CD4-positive, alpha-beta T cell treated with Interleukin-21 for 1 hour (primary cell): ENCODE results near the gene PPP1R37.
A peak's percentile ranks its signal among the peaks of the same experiment; 100 is the strongest.

Experiments
- DNase-seq: peaks from one replicate; pipeline ENCODE4 v3.0.0-alpha.2; 2020

Gene PPP1R37

DNA sequence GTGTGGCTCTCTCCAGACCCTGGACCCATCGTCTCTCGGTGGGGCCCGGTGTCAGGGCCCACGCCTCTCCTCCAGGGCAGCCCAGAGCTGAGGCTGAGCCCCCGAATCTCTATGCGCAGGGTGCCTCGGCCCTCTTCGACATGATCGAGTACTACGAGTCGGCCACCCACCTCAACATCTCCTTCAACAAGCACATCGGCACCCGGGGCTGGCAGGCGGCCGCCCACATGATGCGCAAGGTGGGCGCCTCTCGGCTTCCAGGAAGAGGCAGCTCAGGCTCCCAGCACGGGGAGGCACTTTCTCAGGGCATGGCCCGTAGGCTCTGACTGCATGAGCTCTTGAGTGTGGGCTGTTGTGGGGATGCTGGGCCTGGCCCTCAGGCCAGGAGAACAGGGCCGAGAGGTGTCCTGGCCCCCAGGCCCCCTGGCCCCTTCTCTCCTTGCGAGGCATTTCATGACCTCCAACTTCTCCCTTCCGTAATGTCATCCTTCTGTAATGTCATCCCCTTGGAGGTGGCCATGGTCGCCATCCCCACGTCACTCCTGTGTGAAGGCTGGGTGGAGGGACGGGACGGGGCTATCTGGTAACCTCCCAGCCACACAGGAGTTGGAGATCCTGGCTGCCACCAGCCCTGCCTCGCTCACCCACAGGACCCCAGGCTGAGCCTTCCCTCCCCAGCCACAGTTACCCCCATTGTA is 48.4 kb downstream of the PPP1R37 start:
- no peak for DNase-seq

DNA sequence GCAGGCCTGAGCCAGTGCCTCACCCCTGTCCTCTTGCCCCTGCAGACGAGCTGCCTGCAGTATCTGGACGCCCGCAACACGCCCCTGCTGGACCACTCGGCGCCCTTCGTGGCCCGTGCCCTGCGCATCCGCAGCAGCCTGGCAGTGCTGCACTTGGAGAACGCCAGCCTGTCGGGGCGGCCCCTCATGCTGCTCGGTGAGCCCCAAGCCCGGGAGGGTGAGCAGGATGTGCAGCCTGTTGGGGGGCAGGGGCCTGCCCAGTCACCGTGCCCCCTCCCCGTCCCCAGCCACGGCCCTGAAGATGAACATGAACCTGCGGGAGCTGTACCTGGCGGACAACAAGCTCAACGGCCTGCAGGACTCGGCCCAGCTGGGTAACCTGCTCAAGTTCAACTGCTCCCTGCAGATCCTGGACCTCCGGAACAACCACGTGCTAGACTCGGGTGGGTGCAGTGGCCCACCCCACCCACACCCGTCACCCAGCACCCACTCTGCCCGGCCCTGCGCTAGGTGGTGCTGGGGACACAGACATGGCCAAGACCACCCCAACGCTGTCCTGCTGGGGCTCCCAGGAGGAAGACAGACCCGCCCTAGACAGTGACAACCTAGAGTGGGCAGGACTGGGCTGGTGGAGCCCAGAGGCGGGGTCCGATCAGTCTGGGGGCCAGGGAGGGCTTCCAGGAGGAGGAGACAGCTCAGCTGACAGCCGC is 49.2 kb downstream of the PPP1R37 start:
- DNase-seq, result no peak

DNA sequence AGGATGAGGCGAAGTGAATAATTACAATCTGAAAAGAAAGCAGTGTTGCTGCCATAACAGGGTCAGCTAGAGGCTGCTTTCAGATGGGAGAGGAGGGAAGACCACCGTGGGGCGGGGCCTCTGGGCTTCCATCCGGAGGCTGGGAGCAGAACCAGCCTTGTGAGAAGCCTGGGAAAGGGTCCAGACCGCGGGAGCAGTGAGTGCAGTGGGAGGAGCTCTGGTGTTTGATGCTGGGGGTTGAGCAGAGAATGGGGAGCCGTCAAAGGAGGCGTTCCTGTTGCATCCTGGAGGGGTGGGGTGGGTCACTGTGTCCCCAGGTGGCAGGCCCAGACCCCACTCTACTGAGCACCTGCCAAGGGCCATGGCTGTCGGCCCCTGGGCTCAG is 49.7 kb downstream of the PPP1R37 start:
- no peak for DNase-seq

DNA sequence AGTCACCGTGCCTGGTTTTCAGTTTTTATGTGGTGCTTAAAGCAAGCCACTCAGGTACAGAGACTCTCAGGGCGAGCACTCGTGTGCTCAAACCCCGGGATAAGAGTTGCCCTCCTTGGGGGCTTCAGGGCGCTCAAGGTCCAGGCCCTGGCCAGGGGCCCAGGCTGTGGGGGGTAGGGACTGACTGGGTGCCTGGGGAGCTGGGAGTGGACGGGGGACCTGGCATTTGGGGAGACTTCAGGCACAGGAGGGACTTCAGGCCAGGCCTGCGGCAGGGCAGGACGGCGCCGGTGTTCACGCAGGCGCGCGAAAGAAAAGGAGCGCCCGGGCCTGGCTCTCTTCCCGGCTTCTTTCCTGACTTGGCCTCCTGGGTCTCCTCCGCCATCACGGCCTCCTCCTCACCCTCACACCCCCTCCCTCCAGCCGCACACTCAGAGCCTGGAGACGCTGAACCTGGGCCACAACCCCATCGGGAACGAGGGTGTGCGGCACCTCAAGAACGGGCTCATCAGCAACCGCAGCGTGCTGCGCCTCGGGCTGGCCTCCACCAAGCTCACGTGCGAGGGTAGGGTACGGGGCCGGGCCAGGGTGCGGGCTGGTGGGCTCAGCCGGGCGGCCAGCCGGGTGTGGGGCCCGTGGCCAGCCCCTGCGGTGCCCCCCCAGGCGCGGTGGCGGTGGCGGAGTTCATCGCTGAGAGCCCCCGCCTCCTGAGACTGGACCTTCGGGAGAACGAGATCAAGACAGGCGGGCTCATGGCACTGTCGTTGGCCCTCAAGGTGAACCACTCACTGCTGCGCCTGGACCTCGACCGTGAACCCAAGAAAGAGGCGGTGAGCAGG is 51.7 kb downstream of the PPP1R37 start:
- DNase-seq, result no peak

DNA sequence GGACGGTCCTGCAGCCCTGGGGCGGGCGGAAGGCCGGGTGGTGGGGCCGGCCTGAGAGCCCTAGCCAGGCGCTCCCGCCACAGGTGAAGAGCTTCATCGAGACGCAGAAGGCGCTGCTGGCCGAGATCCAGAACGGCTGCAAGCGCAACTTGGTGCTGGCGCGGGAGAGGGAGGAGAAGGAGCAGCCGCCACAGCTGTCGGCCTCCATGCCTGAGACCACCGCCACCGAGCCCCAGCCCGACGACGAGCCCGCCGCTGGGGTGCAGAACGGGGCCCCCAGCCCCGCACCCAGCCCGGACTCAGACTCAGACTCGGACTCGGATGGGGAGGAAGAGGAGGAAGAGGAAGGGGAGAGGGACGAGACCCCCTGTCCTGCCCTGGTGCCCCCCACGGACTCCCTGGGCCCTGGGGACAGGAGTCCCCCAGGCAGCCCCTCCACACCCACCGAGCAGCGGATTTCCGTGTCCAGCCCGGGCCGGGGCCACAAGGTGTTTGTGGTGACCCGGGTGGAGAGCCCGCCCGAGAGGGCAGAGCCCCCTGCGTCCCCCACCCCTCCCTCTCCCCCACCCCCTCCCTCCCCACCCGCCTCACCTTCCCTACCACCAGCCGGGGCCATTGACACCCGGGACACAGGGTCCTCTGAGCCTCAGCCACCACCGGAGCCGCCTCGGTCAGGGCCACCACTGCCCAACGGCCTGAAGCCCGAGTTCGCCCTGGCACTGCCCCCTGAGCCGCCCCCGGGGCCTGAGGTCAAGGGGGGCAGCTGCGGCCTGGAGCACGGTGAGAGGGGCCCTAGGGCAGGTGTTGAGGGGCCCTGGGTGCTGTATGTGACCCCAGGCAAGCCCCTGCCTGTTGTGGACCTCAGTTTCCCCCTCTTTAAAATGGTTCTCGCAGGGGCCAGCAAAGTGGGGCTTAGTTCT is 52.6 kb downstream of the PPP1R37 start:
- no peak for DNase-seq

DNA sequence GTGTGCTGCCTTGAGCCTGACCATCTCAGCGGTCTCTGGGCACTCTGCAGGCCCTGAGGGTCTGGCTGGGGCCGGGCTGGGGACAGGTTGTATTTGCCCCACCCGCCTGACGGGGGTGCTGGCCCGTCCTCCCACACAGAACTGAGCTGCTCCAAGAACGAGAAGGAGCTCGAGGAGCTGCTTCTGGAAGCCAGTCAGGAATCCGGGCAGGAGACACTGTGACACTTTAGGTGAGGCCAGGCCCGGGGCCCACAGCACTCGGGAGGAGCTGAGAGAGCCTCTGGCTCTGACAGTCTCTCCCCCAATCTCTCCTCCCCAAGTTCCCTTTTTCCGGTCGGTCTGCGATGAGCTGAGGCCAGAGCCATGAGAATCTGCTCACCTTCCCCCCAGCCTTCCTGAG is 53.3 kb downstream of the PPP1R37 start:
- no peak for DNase-seq

DNA sequence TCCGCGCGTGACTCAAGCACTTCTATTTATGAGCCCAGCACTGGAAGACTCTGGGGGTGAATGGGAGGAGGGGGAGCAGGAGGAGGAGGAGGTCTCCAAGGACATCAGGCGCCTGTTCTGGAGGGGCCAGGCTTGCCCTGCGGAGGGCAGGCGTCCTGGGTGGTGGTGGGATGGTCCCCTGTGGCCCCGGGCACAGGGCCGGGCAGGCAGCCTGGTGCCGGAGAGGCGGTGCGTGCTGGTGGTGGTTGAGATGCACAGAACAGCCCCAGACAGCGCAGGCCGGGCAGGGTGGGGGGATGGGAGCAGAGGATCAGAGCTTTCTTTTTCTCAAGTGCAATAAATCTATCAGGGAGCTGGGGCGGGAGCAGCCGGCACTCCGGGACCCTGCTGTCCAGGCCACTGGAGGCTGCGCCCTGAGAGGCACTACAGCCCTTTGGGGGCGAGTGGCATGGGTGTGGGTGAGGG is 53.8 kb downstream of the PPP1R37 start:
- DNase-seq, result no peak

DNA sequence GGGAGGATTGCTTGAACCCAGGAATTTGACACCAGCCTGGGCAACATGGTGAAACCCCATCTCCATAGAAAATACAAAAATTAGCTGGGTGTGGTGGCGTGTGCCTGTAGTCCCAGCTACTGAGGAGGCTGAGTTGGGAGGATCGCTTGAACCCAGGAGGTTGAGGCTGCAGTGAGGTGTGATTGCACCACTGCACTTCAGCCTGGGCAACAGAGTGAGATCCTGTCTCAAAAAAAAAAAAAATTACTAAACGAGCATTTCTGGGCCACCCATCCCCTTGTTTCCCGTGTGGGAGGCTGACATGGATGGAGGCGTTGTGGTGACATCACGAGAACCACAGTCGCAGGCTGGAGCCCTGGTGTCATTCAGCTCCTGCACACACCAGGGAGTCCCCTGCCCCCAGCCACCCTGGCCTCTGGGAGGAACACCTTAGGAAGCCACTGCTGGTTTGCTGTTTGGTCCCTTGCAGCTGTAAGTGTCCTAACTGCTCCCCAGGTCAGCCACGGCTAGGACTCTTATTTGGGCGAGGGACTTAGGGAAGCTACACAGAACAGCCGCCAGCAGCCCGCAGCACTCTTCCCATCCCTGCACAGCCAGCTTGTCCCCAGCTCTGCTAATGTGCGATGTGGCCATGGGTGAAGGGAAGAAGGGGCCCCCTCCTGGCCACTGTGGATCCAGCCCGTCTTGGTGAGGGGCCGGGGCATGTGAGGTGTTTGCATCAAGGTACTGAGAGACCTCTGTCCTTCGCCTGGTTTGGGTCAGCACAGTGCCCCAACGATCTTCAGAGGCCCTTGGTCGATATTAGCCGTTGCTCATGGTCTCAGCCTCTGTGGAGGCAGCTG is 55.1 kb downstream of the PPP1R37 start:
- no peak for DNase-seq

DNA sequence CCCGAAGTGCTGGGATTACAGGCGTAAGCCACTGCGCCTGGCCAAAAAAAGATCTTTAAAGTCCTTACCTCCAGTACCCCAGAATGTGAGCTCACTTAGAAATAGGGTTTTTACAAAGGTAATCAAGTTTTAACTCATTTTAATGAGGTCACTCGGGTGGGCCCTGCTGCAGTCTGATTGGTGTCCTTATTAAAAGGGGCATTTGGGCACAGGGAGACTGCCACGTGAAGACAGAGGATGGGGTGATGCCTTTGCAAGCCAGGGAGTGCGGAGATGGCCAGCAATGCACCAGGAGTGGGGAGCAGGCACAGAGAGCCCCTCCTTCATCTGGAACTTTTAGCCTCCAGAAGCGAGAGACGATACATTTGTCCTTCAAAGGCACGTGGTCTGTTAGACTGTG is 56.1 kb downstream of the PPP1R37 start:
- DNase-seq, result no peak

DNA sequence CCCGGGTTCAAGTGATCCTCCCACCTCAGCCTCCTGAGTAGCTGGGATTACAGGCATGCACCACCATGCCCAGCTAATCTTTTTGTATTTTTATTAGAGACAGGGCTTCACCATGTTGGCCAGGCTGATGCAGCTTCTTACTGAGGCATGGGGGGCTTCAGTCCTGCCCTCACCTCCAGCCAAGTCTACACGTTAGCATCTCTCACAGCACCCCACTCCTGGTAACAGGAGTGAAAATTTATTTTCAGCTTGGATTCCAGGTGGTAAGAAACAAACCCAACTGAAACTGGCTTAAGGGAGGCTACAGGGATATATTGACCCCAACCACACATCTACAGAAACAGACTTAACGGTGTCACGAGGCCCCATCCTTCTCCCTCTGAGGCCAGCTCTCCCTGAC is 57.2 kb downstream of the PPP1R37 start:
- DNase-seq, result no peak

DNA sequence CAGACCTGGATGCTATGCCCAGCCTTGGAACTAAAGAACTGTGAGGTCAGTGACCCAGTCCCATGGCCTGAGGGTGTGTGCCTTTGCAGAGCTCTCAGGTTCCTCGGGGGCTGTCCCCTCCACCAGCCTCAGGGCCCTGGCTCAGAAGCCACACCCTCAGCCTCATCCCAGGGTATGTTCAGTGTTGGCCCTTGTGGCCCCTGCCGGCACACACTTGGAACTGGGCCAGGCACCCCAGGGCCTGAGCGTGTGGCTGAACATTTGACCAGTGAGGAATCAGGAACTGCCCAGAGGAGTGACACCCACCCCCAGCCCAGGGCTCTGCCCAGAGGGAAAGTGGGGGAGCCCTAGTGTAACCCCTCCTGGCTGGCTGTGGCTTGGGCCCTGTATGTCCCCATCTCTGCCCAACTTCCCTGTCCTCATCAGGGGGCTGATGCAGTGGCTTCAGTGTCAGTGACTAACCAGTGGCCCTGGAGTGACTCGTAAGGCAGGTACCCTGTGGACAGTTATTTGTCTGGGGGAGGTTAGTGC is 57.8 kb downstream of the PPP1R37 start:
- no peak for DNase-seq

DNA sequence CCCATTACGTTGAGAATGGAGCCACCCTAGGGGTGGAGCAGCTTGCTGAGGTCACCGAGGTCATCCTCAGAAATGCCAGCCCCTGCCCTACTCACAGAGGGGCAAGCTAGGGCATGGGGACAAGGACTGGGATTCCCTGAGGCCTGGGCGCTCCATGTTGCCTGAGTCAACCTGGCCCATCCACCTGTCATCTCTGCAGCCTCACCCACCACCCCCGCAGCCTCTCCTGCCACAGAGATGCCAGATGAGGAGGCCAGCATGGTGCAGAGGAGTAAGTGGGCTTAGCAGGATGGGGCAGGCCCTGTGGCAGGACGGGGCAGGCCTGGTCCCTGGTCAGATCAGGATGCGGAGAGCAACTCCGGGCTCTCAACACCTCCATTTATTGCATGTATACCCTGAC is 58.3 kb downstream of the PPP1R37 start:
- DNase-seq, result no peak

DNA sequence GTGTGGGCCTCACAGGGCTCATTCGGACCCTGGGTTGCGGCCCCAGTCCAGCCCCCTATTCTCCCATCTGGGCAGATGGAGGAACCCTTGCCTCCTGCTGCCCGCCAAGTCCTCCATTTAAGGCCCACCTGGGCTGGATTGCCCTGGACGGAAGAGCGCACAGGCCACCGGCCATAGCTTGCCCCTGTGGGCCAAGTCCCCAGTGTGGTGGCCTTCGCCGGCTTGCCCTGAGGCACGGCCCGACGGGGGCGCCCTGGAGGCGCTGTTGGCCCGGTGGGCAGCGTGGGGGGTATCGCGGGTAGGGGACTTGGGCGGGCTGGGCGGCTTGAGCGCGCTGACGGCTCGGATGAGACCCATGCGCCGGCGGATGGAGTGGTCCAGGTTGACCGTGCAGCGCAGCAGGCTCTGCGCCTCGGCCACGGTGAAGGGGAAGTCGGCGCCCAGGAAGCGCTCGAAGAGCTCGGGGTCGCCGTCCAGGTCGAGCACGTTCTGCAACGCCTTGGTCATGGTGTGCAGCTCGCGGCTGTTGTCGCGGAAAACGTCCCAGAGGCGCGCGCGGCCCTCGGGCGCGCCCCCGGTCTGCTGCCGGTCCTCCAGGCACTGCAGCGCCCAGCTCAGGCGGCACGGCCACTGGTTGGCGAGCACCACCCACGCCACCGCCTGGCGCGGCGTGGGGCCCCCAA is 59.0 kb downstream of the PPP1R37 start:
- no peak for DNase-seq

DNA sequence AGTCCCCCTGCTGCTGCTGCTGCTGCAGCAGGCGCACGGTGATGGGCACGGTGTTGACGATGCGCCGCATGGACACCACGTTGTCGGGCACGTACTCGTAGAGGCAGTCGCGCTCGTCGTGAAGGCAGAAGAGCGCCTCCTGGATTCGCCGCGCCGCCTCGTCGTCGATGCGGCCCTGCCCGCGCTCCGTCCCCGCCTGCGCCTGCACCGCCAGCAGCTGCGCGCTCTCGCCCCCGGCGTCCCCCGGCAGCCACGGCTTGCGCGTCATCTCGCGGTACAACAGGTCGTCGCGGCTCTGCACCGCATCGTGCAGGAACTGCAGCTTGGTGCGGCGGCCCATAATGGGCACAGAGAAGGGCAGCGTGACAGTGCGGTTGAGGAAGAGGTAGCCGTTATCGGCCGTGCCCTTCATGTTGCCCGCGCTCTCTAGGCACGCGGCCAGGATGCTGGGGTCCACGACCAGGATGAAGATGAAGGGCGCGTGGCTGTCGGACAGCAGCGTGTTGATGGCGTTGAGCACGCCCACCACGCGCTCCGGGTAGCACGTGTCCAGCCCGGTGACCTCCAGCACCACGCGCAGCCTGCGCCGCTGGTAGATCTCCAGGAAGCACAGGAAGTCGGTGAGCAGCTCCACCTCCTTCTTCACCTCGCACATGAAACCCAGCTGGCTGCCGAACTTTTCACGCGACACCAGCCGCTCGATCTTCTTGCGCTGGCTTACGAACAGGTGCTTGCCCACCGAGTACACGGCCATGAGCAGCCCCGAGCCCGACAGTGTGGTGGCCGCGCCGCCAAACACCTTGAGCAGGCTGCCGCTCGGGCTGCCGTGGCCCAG is 59.7 kb downstream of the PPP1R37 start:
- peak; percentile 61 for DNase-seq

DNA sequence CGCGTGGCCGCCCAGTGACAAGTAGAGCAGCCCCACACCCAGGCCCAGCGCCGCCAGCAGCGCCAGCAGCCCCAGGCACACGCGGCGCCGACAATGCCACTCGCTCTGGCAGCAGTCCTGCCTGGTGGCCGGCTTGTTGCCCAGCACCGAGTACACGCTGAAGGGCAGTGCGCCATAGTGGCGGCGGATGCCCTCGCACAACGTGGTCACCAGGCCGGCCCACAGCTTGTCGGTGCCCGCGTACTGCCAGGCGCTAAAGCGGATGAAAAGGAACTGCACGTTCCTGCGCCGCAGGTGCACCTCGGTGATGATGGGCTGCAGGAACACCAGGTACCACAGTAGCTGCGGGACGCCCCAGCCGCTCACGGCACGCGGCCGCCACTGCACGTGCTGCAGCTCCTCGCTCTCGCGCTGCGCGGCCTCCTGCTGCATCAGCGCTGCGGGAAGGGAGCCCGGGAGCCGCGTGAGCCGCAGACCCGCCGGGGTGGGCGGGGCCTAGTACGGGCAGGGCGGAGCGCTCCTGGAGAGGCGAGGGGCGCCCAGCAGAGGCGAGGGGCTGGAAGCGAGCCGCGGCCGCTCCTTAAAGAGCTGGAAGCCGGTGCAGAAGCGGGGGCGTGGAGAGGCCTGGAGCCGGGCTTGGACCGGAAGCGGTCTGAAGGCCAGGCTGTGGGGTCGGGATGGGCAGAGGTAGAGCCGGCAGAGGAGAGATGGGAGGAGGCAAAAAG is 60.5 kb downstream of the PPP1R37 start:
- peak; percentile 41 for DNase-seq

DNA sequence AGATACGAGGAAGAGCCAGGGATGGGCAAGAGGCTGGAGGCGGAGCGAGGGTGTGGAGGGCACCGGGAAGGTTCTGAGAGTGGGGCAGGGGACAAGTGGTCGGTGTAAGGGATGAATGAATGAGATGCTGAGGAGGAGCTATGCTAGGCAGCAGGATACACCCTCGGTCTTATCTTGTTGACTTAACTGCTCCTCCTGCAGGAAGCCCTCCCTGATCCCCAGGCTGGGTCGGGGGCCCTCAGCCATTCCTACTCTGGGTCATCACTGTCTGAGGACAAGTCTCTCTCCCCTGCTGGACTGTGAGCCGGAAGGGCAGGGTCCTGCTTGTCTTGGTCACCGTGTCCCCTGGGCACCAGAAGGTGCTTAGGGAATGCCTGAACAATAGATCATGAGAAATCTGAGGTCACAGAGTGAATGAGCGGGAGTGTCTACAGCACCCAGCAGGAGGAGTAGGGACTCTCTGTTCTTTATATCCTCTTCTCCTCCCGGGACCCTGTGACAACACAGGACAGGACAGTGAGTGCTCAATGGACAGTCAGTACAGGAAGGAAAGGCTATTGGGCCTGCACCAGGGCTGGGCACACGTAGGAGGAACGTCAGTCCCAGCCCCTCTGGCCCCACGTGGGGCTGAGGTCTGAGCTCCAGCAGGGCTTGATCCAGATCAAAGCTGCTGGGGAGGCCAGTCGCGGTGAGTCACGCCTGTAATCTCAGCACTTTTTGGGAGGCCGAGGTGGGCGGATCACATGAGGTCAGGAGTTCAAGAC is 61.3 kb downstream of the PPP1R37 start:
- no peak for DNase-seq

DNA sequence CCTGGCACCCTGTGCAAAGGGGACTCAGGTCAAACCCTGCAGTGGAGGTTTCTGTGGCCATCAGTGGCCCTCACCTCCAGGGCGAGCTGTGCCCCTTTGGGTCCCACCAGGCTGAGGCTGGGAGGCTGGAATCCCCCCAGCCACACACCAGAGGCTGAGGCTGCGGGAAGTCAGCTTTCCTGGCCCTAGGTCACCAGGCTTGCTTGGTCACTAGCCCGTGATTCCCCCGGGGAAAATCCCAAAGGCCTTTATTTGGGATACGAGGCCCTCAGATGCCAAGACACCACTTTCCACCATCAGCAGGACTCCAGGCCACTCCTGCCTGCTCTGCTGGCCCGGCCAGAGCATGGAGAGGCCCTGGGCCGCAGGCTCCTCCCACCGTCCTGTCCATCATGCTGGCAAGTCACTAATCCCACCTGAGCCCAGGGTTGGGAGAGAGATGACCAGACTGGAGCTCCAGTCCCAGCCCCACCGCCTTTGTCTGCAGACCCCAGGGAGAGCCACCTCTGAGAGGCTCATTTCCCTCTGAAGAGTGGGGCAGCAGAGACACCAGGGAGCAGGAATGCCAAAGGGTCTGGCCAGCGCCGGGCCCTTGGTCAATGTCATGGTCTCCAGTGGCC is 63.1 kb downstream of the PPP1R37 start:
- no peak for DNase-seq

DNA sequence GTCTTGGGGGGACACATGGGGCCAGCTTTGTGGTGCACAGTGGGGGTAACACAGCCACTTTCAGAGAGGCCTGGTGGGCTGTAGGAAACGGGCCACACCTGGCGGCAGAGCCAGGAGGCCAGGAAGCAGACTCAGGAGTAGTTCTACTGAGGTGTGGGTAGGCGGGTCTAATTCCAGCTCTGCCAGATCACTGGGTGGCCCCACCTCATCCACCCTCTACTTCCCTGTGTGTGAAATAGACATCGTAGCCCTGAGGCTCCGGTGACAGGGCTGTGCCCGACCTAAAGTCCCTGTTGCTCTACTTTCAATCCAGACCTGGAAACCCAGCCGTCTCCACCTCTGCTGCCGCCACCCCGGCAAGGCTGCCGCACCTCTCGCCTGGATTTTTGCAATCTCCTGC is 63.8 kb downstream of the PPP1R37 start:
- DNase-seq, result no peak
